Fibroblast of pulmonary artery (primary cell): ENCODE results near the gene FHIT.

ENCODE experiments used
- DNase-seq: peaks from one replicate; pipeline ENCODE4 v3.0.0-alpha.2; 2010; ENCODE audit warnings: low read depth
- H3K4me3 ChIP-seq: replicated peaks from 2 replicates; pipeline ENCODE4 v1.5.1; 2011; ENCODE audit warnings: low read depth, mild to moderate bottlenecking, control low read depth, low read length, moderate library complexity
- TF ChIP-seq, protein P1 (sequence below): IDR thresholded peaks from 2 replicates; pipeline ENCODE4 v1.5.1; 2011; ENCODE audit warnings: mild to moderate bottlenecking, control low read depth, low read length, inconsistent platforms; ENCODE audit errors: missing control alignments

Gene FHIT

DNA sequence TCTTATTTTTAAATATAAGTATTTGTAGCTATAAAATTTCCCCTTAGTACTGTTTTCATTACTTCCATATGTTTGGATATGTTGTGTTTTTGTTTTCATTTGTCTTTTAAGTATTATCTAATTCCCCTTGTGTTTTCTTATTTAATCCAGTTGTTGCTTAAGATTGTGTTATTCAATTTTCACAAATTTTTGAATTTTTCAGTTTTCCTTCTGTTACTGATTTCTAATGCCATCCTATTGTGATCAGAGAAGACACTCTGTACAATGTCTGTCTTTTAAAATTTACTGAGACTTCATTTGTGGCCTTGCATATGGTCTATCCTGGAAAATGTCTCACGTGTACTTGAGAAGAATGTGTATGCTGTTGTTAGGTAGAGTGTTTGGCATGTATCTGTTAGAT lies 1405.9 kb downstream of the FHIT start:
- TF ChIP-seq, protein P1, sequence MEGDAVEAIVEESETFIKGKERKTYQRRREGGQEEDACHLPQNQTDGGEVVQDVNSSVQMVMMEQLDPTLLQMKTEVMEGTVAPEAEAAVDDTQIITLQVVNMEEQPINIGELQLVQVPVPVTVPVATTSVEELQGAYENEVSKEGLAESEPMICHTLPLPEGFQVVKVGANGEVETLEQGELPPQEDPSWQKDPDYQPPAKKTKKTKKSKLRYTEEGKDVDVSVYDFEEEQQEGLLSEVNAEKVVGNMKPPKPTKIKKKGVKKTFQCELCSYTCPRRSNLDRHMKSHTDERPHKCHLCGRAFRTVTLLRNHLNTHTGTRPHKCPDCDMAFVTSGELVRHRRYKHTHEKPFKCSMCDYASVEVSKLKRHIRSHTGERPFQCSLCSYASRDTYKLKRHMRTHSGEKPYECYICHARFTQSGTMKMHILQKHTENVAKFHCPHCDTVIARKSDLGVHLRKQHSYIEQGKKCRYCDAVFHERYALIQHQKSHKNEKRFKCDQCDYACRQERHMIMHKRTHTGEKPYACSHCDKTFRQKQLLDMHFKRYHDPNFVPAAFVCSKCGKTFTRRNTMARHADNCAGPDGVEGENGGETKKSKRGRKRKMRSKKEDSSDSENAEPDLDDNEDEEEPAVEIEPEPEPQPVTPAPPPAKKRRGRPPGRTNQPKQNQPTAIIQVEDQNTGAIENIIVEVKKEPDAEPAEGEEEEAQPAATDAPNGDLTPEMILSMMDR, result no peak
- no peak overlapping the region for H3K4me3 ChIP-seq
- no peak for DNase-seq

DNA sequence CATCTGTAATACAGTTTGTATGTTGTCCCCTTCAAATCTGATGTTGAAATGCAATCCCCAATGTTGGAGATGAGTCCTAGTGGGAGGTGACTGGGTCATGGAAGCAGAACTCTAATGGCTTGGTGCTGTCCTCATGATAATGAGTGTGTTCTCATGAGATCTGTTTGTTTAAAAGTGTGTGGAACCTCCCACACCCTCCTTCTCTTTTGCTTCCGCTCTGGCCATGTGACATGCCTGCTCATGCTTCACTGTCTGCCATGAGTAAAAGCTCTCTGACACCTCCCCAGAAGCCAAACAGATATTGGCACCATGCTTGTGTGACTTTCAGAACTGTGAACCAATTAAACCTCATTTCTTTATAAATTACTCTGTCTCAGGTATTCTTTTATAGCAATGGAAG lies 1407.4 kb downstream of the FHIT start:
- TF ChIP-seq, protein P1, result no peak
- no peak overlapping the region for H3K4me3 ChIP-seq
- DNase-seq, result no peak

DNA sequence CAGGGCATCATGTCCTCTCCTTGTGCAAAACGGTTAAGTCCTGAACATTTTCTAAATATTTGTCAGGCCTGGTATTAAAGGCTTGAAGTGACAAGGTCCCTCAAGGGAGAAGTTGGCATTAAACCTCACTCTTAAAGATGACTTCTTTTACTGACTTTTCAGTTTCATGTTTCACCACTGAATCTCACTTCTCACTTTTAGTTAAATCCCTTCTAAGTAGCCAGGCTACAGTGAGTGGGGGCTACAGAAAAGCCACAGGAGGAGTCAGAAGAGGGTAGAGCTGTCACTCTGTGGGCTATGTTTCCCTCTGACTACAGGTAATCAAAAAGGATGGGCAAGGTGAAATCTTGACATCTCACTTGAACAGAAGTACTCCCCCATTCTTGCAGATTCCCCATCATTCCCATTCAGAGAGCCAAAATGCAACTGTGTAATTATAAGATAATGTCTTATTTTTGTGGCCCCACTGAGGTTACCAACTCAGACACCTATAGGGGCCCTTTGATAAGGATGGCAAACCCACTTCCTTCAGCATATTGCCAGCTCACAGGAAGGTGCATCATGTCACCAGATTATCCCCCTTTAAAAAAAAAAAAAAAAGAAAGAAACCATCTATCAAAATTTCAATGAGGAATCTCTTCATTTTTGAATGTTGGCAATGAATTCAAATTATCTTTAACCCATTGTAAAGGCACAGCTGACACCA lies 1411.3 kb downstream of the FHIT start:
- DNase-seq, result no peak
- H3K4me3 ChIP-seq, result no peak overlapping the region
- TF ChIP-seq, protein P1, result no peak

DNA sequence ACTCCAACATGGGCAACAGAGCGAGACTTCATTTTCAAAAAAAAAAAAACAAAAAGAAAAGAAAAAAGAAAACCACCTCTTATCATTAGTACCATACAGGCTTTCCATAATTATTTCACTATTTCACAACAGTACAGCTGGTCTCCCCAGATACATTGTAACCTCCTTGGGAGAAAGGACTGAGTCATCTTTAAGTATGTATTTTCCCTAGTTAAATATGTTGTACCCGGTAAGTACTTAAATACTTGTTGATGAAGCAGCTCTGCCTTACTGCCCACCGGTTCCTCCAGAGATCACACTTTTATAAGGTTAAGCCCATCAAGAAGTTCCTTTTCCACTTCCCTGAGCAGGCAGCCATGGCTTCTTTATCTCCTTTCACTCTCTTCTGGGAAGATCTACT lies 1412.0 kb downstream of the FHIT start:
- no peak overlapping the region for H3K4me3 ChIP-seq
- TF ChIP-seq, protein P1, result no peak
- DNase-seq, result peak; percentile 58

DNA sequence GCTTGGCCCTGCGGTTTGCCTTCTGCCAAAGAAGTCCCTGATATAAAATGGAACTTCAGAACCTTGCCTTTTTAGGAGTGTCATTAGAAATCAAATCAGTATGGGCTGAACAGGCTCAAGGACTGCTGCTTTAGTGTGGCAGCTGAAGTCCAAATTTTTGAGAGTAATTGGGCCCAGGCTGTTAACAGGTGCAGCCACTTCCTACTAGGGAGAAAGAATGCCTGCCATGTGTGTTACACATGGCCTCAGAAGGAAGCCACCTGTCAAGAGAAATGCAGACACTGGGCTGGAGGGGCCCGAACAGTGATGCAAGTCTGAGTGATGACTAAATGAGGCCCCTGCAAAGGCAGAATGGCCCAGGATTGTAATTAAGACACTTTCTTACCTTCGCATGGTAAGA lies 1414.7 kb downstream of the FHIT start:
- TF ChIP-seq, protein P1, result no peak
- no peak for DNase-seq
- no peak overlapping the region for H3K4me3 ChIP-seq

DNA sequence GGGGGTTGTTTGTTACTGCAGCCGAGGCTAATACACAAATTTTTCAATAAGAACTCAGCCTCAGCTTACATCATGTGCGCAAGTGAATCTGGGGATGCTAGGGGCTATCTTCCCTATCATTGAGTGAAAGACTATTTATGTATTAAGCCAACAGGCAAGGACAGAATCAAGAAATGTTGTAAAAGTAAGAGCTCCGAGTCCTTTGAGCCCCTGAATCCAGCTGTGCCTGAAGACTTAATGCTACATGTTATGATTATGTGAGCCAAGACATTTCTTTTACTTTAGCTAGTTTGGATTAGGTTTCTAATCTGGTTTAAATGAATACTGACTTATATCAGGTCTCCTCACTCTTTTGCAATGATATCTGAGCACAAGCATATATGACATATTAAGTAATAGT lies 1418.5 kb downstream of the FHIT start:
- no peak for DNase-seq
- no peak overlapping the region for H3K4me3 ChIP-seq
- TF ChIP-seq, protein P1, result no peak

DNA sequence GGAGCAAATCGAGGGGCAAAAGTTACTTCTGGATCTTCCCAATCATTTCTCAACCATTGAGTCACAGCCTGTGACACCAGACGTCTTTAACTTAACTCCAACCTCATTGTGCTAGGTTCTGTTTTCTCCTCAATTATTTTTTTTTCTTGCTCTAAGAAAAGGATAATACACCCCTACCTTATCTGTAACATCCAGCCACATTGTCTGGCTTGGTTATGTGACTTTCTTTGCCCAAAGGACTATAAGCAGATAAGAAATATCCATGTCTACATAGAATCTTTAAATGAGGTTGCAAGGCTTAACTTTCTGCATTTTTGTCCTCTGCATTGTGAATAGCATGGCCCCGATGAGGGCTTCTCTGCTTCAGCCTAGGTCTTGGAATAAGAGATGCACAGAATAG lies 1419.0 kb downstream of the FHIT start:
- TF ChIP-seq, protein P1, result no peak
- DNase-seq, result no peak
- H3K4me3 ChIP-seq, result no peak overlapping the region
